NCI-H1694 treated with DMSO at 0.1 percent for 48 hours (cell line): ENCODE measurements around the gene ATP6V0A4.

ENCODE experiments used
- DNase-seq: peaks from one replicate; lab custom pipeline; 2025; lab: John Stamatoyannopoulos, UW

The ATP6V0A4 gene

GRCh38 chr7:138661069-138661635 is 136.8 kb downstream of the ATP6V0A4 start:
- no peak for DNase-seq

- DNase-seq: no peak
Observed at GRCh38 chr7:138658889-138659288, 139.1 kb downstream of the ATP6V0A4 start.

GRCh38 chr7:138657854-138658386 is 140.1 kb downstream of the ATP6V0A4 start:
- no peak for DNase-seq

- no peak for DNase-seq
Observed at GRCh38 chr7:138656952-138657351, 141.0 kb downstream of the ATP6V0A4 start.
